A549 (cell line): ENCODE measurements around the gene YWHAG.
"Not testable (repeated sequence)": the region's sequence is repeated elsewhere in the genome, so short reads cannot be mapped to it uniquely, and the experiment has no call there.

Experiments used
- BHLHE40 ChIP-seq: IDR thresholded peaks from 2 replicates; pipeline ENCODE4 v1.6.1; 2012; ENCODE audit warnings: low read depth, low read length, inconsistent platforms
- CBX2 ChIP-seq: fragments of 200-600 bp; sonication (generic); IDR thresholded peaks from 2 replicates; pipeline ENCODE4 v1.6.1; 2016; ENCODE audit warnings: low read depth, mild to moderate bottlenecking, borderline replicate concordance
- CTCF ChIP-seq: fragments of >200 bp; sonication (Bioruptor Twin); formaldehyde crosslinking; IDR thresholded peaks from 3 replicates; pipeline ENCODE4 v1.5.1; 2016
- EP300 ChIP-seq, 2 experiments: fragments of >200 bp; sonication (Bioruptor Twin); formaldehyde crosslinking; IDR thresholded peaks; 2 replicates in 1 of 2; 3 replicates in 1 of 2; pipeline ENCODE4 v1.6.1; 2016 to 2017
- FOSL2 ChIP-seq, 2 experiments: fragments of 450-650 bp in 1 of 2; fragments of >200 bp in 1 of 2; sonication (Bioruptor Twin) in 1 of 2; formaldehyde crosslinking; IDR thresholded peaks; 2 replicates each; pipeline versions ENCODE4 v1.5.0 to v1.6.1; 2016 to 2020; ENCODE audit warnings: mild to moderate bottlenecking in 1 of 2, moderate library complexity in 1 of 2
- JUNB ChIP-seq: fragments of >200 bp; sonication (Bioruptor Twin); formaldehyde crosslinking; IDR thresholded peaks from 2 replicates; pipeline ENCODE4 v1.6.1; 2016
- KDM1A ChIP-seq: fragments of 200-600 bp; sonication (generic); IDR thresholded peaks from 2 replicates; pipeline ENCODE4 v1.6.1; 2016; ENCODE audit warnings: low read depth, mild to moderate bottlenecking
- POLR2A ChIP-seq: IDR thresholded peaks from 2 replicates; pipeline ENCODE4 v1.6.1; 2012; ENCODE audit warnings: mild to moderate bottlenecking, low read length
- POLR2AphosphoS2 ChIP-seq: conservative IDR thresholded peaks from 2 replicates; pipeline ENCODE4 v1.6.1; 2012; ENCODE audit warnings: low read length, improper control_type of control experiment, inconsistent platforms
- REST ChIP-seq: fragments of 200-600 bp; sonication (generic); IDR thresholded peaks from 2 replicates; pipeline ENCODE4 v1.6.1; 2016; ENCODE audit warnings: antibody characterized with exemption, mild to moderate bottlenecking, moderate library complexity
- SREBF2 ChIP-seq: fragments of 450-650 bp; IDR thresholded peaks from 2 replicates; pipeline ENCODE4 v1.6.1; 2014; ENCODE audit warnings: mild to moderate bottlenecking, moderate library complexity
- ZC3H11A ChIP-seq: fragments of 450-650 bp; IDR thresholded peaks from 2 replicates; pipeline ENCODE4 v1.6.1; 2014; ENCODE audit warnings: antibody characterized with exemption, mild to moderate bottlenecking
- ZNF302 ChIP-seq: fragments of 250-450 bp; sonication (Bioruptor Pico); IDR thresholded peaks from 2 replicates; pipeline ENCODE4 v1.9.0; 2021; ENCODE audit warnings: inconsistent platforms, mild to moderate bottlenecking, moderate library complexity

GRCh38 chr7:76309341-76310101 lies 49.3 kb downstream of the YWHAG start:
- TF ChIP-seq CTCF; POLR2A; BHLHE40; CBX2; EP300 (IDR thresholded peaks at IDR 0.05); JUNB; ZC3H11A; FOSL2 (IDR thresholded peaks at IDR 0.05); FOSL2 (CRISPR knock-in tag; IDR thresholded peaks at IDR 0.05); SREBF2; POLR2AphosphoS2; ZNF302 (CRISPR knock-in tag); REST; KDM1A: not testable (repeated sequence)
